Lung microvascular endothelial cell (primary cell): ENCODE results near the gene DTD2. TPM values are rescaled to one million over a fixed set of nuclear protein-coding genes. Genes with fewer than 3 reads are reported as not detected.
"Not testable (repeated sequence)": the region's sequence is repeated elsewhere in the genome, so short reads cannot be mapped to it uniquely, and the experiment has no call there.

Experiments
- DNase-seq, 2 donors: peaks; one replicate each; pipeline versions ENCODE4 v3.0.0 to v3.0.0-alpha.2; 2010; ENCODE audit warnings: low read depth in 2 of 2
- total RNA-seq: library from RNA; depleted of rRNA; stranded (reverse); fragments of >200 nt; gene quantifications from 2 replicates; pipeline ENCODE4 v1.2.1, GENCODE V29; 2014

DTD2 gene
- total RNA-seq, 1 donor from 2014 or later = 19.8 TPM

DNA sequence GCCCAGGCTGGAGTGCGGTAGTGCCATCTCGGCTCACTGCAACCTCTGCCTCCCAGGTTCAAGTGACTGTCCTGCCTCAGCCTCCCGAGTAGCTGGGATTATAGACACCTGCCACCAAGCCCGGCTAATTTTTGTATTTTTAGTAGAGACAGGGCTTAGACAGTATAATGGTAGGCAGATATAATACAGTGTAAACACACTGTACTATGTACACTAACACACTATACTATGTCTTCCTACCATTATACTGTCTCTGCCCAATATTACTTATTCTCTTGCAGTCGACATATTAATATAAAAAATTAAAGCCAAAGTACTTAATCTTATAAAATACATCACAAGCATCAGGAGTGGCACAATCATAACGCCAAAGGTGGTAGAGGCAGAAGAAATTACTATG lies 15.0 kb downstream of the DTD2 start:
- DNase-seq = no peak

DNA sequence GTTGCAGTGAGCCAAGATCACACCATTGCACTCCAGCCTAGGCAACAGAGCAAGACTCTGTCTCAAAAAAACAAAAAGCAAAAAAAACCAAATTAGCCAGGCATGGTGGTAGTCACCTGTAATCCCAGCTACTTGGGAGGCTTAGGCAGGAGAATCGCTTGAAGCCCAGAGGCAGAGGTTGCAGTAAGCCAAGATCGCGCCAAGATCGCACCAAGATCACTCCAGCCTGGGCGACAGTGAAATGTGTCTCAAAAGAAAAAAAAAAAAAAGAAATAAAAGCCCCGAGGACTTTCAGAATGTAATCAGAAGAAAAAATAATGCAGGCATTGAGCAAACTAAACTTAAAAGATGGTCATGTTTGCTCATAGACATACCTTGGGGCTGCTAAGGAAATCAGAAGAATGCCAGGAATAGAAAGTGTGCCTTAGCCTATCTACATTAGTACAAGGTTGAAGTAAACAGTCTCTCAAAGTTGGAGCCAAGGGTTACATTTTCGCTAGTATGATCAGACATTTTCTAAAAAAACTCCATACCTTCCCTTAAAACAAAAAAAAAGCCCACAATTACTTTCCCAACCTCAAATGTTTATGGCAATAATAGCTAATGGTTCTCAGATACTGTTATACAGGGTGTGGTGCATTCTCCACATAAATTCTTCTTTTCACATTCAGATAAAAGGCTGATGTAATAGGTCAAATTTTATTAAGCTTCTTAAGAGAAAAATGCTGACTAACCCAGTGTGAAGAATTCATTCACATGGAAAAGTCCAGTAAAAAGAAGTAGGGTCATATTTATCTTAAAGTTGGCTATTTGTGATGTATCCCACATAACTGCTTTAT lies 15.8 kb downstream of the DTD2 start:
- DNase-seq = no peak

DNA sequence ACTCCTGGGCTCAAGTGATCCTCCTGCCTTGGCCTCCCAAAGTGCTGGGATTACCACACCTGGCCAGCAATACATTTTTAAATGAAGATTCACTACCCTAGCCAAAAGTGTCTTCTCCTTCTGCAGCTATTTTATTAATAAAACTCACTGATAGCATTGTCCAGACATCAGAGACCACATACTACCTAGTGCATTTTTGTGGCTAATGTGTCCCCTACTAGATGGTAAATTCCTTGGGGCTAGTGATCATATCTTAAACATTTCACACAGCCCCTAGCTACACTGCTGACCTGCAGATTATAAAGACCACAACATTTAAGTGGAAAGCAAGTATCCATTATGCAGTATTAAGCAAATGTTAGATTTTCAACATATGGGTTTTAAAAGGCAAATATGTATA lies 17.0 kb downstream of the DTD2 start:
- DNase-seq = no peak

DNA sequence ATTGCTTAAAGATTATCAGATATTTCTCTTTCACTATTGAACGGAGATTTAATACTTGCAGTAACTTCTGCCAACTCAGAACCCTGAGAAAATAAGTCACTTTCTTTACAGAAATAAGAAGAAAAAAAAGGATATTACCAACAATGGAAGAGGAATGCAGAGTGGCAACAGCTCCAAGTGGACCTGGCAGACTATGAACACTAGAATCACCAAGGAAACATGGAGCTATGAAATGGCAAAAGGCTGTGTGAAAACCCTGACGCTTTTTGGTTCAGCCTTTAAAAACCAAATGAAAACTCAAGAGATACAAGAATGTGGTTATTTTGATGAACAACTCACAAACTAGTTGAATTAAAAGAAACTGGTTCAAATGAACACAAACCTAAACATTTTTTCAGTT lies 17.7 kb downstream of the DTD2 start:
- DNase-seq = no peak

GRCh38 chr14:31437045-31437691 lies 20.1 kb downstream of the DTD2 start:
- not testable (repeated sequence) for DNase-seq

- DNase-seq = no peak
Observed at GRCh38 chr14:31435276-31435675, 22.0 kb downstream of the DTD2 start.

GRCh38 chr14:31430634-31431264 lies 26.6 kb downstream of the DTD2 start:
- no peak for DNase-seq

DNA sequence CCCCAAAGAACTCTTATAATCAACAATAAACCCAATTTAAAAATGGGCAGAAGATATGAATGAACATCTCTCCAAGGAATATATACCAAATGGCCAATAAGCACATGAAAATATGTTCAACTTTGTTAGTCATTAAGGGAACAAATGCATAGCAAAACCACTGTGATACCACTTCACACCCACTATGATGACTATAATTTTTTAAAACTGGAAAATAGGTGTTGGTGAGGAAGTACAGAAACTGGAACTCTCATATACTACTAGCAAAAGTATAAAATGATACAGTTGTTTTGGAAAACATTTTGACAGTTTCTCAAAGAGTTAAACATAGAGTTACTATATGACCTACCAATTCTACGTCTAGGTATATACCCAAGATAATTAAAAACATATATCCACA lies 27.5 kb downstream of the DTD2 start:
- DNase-seq = no peak

GRCh38 chr14:31428011-31428410 lies 29.3 kb downstream of the DTD2 start:
- no peak for DNase-seq

GRCh38 chr14:31426663-31427062 lies 30.6 kb downstream of the DTD2 start:
- DNase-seq = no peak

- DNase-seq = no peak
Observed at GRCh38 chr14:31425905-31426304, 31.4 kb downstream of the DTD2 start.

DNA sequence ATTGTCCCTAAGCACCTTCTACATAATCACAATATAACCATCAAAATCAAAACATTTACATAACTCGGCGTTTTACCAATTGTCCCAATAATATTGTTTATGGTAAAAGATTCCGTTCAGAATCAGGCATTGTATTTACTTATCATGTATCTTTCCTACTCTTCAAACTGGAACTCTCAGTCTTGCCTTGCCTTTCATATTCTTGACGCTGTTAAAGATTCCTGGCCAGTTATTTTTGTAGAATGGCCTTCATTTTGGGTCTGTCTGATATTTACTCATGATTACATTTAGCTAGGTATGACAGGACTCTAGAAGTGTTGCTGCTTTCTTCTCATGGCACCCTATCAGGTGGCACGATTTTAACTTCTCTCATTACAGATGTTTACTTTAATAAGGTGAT lies 36.1 kb downstream of the DTD2 start:
- no peak for DNase-seq

DNA sequence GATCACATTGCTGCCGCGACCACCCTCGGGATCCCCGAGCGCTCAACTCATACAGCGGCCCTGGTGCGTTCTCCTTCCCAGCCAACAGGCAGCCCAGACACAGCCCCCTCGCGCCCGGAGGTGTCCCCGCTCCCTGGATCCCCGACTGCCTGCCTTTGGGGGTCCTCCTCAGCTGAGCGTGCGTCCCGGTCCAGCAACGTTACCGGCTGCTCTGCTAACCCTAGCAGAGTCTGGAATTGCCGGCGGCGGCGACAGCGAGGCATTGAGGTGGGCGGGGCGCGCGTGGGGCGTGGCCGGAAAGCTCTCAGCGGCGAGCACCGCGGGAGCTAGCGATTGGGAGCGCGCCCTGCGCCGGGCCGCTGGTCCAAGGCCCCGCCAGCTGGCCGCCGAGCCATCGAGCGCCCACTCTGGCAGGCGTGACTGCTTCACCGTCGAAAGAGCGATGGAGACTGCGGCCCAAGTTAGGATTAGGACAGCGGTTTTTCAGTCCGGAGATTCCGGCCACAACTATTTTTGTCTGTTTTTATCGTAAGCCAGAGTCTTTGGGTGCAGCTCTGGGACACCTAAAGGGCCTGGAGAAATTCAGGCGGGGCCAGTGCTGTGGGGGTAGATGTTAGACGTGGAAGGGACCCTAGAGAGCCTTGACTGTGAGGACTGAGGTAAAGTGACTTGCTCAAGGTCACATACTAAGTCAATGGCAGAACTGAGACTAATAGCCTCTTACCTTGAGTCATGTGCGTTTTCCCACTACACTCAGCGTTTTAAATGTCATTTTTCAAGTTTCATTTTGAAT lies 36.8 kb downstream of the DTD2 start, which contains the start of gene HEATR5A:
Gene HEATR5A (minus strand): TSS at position 232 of the 793 bp plus-strand sequence. CDS start 17,575 bp downstream, outside the sequence.
- DNase-seq = peak; percentile 96 to 97

GRCh38 chr14:31419967-31420318 lies 37.4 kb downstream of the DTD2 start:
- peak; percentile 56 to 63 for DNase-seq

GRCh38 chr14:31419179-31419966 lies 37.9 kb downstream of the DTD2 start:
- DNase-seq = peak; percentile 3

GRCh38 chr14:31418440-31418839 lies 38.9 kb downstream of the DTD2 start:
- DNase-seq = no peak

DNA sequence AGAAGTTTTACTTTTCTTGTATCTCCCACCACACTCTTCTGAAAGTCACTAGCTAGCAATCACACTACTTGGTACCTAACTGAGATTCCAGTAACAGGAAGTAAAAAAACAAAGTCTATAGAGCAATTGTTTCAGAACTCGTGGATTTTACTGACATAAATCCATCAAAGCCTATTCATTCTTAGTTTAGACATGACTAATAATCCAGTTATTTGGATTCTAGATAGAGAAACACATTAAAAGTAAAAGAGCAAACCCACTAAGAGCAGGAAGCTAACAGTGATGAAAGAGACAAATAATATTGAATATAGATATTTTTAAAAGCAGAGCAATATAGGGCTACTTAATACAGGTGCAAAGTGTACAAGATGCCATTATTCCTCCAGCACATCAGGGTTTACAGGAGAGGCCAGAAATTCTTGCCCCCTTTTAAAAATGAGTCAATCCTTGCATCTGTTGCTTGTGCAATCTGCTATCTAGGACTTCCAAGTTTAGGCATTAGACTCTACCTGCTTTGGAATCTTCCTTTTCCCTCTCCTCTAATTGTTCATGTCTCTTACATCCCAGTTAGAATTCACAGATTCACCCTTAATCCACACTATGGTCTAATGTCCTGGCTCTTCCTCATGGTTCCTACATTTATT lies 43.0 kb downstream of the DTD2 start:
- DNase-seq = peak; percentile 20 to 71

DNA sequence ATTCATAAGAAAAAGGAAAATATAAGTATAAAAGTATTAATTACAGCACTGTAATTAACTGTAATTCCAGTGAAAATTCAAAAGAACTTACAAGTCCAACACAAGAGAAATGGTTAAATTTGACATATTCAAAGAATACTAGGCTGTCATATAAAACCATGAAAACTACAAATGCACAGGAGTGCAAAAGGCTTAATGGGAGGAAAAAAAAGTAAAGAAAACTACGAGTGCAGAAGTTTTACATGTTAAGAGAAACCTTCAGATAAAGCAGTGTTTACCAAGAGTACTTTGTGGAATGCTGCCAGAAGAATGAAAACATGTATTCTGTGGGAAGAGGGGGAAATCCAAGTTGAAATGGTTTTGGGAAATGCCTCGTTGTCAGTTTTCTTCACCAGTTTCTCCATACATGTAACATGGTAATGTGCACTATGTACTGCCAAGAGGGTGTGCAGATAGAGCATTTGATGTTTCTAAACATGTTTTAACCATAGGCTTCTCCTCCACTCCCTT lies 46.0 kb downstream of the DTD2 start:
- peak in 1 of 2 donors; percentile 26 for DNase-seq

DNA sequence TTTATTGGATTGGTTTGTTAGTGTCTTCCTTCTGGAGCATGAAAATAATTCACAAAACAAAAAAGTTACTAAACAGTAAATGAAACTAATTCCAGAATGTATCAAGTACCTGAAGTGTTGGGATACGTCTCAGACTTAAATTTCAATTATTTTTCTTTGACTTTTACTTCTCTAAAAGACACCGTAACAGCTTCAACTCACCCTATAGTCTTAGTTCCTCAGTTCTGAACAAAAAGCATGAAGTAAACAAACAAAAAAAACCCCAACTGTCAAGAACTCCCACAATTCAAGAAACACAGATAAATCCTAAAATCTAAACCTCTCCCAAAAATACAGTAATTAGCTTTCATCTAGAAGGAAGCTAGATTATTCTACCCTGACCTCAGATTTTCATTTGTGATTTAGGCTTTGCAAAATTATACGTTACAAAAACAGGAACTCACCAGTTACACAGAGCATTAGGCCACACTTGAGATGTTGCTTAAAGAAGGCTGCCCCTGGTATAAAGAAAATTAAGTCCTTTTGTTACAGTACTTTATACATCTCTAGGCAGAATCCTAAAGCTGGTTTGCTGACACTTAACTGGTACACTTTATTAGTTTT lies 47.2 kb downstream of the DTD2 start:
- DNase-seq = no peak

- no peak for DNase-seq
Observed at GRCh38 chr14:31408421-31408820, 48.9 kb downstream of the DTD2 start.
